ENCODE data around the gene AEBP1.

The AEBP1 gene

GRCh38 chr7:44067064-44067951 lies 36.8 kb upstream of the AEBP1 start:
- DNase-seq (ENCODE audit: low spot score) = no peak

GRCh38 chr7:44068054-44068453 lies 36.1 kb upstream of the AEBP1 start:
- DNase-seq (ENCODE audit: low spot score) = no peak

GRCh38 chr7:44071726-44072363 lies 32.3 kb upstream of the AEBP1 start:
- no peak for DNase-seq (ENCODE audit: low spot score)

- peak; percentile 88 for DNase-seq (ENCODE audit: low spot score)
Observed at GRCh38 chr7:44072364-44073231, 31.5 kb upstream of the AEBP1 start.

GRCh38 chr7:44073664-44074348 lies 30.3 kb upstream of the AEBP1 start:
- peak; percentile 66 for DNase-seq (ENCODE audit: low spot score)

GRCh38 chr7:44074349-44074695 lies 29.8 kb upstream of the AEBP1 start:
- DNase-seq (ENCODE audit: low spot score) = no peak

- DNase-seq (ENCODE audit: low spot score) = no peak
Observed at GRCh38 chr7:44075296-44076075, 28.7 kb upstream of the AEBP1 start.

GRCh38 chr7:44076101-44076895 lies 27.8 kb upstream of the AEBP1 start:
- no peak for DNase-seq (ENCODE audit: low spot score)

GRCh38 chr7:44077061-44077460 lies 27.1 kb upstream of the AEBP1 start:
- DNase-seq (ENCODE audit: low spot score) = no peak

GRCh38 chr7:44077681-44078091 lies 26.5 kb upstream of the AEBP1 start:
- DNase-seq (ENCODE audit: low spot score) = no peak

GRCh38 chr7:44078521-44078920 lies 25.6 kb upstream of the AEBP1 start:
- DNase-seq (ENCODE audit: low spot score) = no peak

GRCh38 chr7:44079331-44080021 lies 24.7 kb upstream of the AEBP1 start:
- no peak for DNase-seq (ENCODE audit: low spot score)

- no peak for DNase-seq (ENCODE audit: low spot score)
Observed at GRCh38 chr7:44080118-44080517, 24.0 kb upstream of the AEBP1 start.

GRCh38 chr7:44080686-44081265 lies 23.4 kb upstream of the AEBP1 start:
- DNase-seq (ENCODE audit: low spot score) = no peak

- no peak for DNase-seq (ENCODE audit: low spot score)
Observed at GRCh38 chr7:44081266-44081748, 22.8 kb upstream of the AEBP1 start.

GRCh38 chr7:44082541-44083207 lies 21.5 kb upstream of the AEBP1 start:
- DNase-seq (ENCODE audit: low spot score) = peak; percentile 97

- no peak for DNase-seq (ENCODE audit: low spot score)
Observed at GRCh38 chr7:44083796-44084195, 20.3 kb upstream of the AEBP1 start.

- DNase-seq (ENCODE audit: low spot score) = no peak
Observed at GRCh38 chr7:44084701-44085100, 19.4 kb upstream of the AEBP1 start.

GRCh38 chr7:44085546-44085945 lies 18.6 kb upstream of the AEBP1 start:
- DNase-seq (ENCODE audit: low spot score) = no peak
